CD14-positive monocyte (primary cell): Measurements from ENCODE around the gene BAAT. TPM values are rescaled to one million over a fixed set of nuclear protein-coding genes. Genes with fewer than 3 reads are reported as not detected.

Experiments used
- DNase-seq, 3 donors: peaks; one replicate each; pipeline ENCODE4 v3.0.0-alpha.2; 2011 to 2022
- H2AFZ ChIP-seq: 2 replicates; pipeline ENCODE4 v1.6.0; 2012; ENCODE audit warnings: mild to moderate bottlenecking, low read depth, low read length, inconsistent platforms; ENCODE audit not compliant: insufficient read depth, poor library complexity, severe bottlenecking
- H3K27ac ChIP-seq, 2 donors: 1 replicate in 1 of 2; 2 replicates in 1 of 2; pipeline ENCODE4 v1.5.1; 2012 to 2013; ENCODE audit warnings: low read length in 2 of 2, control low read depth in 1 of 2, inconsistent platforms in 1 of 2, low read depth in 1 of 2, mild to moderate bottlenecking in 1 of 2
- H3K27me3 ChIP-seq, 2 donors: one replicate each; pipeline versions ENCODE4 v1.6.0 to v1.6.1; 2011 to 2013; ENCODE audit warnings: low read length in 2 of 2; ENCODE audit not compliant: control insufficient read depth in 2 of 2, insufficient read depth in 2 of 2
- H3K36me3 ChIP-seq, 2 donors: replicated peaks in 1 of 2; 1 replicate in 1 of 2; 2 replicates in 1 of 2; pipeline versions ENCODE4 v1.5.1 to v1.6.1; 2012 to 2013; ENCODE audit warnings: low read length in 2 of 2, control low read depth in 1 of 2, inconsistent platforms in 1 of 2, mild to moderate bottlenecking in 1 of 2; ENCODE audit not compliant: insufficient read depth in 2 of 2, control insufficient read depth in 1 of 2
- H3K4me1 ChIP-seq, 2 donors: 1 replicate in 1 of 2; 2 replicates in 1 of 2; pipeline versions ENCODE4 v1.5.1 to v1.6.1; 2012 to 2013; ENCODE audit warnings: low read length in 2 of 2, control low read depth in 1 of 2, inconsistent platforms in 1 of 2, mild to moderate bottlenecking in 1 of 2, moderate library complexity in 1 of 2; ENCODE audit not compliant: insufficient read depth in 2 of 2, control insufficient read depth in 1 of 2
- H3K4me2 ChIP-seq: replicated peaks from 2 replicates; pipeline ENCODE3; 2012; ENCODE audit warnings: low read length, moderate library complexity, mild to moderate bottlenecking; ENCODE audit not compliant: poor library complexity, severe bottlenecking; ENCODE audit errors: extremely low read depth
- H3K4me3 ChIP-seq, 3 experiments: fragments of 200-600 bp in 1 of 3; sonication (generic) in 1 of 3; replicated peaks in 1 of 3; 1 replicate in 2 of 3; 2 replicates in 1 of 3; pipeline ENCODE4 v1.5.1; 2011 to 2013; ENCODE audit warnings: low read length in 3 of 3, mild to moderate bottlenecking in 3 of 3, control low read depth in 2 of 3, low read depth in 2 of 3, inconsistent platforms in 1 of 3, moderate library complexity in 1 of 3
- H3K79me2 ChIP-seq: 2 replicates; pipeline ENCODE4 v1.6.0; 2012; ENCODE audit warnings: mild to moderate bottlenecking, control low read depth, inconsistent platforms, low read length, moderate library complexity; ENCODE audit not compliant: insufficient read depth
- H3K9ac ChIP-seq: 2 replicates; pipeline ENCODE4 v1.6.0; 2017; ENCODE audit warnings: low read length, mild to moderate bottlenecking; ENCODE audit not compliant: insufficient read depth, poor library complexity, severe bottlenecking
- H3K9me3 ChIP-seq, 2 donors: replicated peaks in 1 of 2; 1 replicate in 1 of 2; 2 replicates in 1 of 2; pipeline versions ENCODE4 v1.5.1 to v1.6.1; 2012 to 2013; ENCODE audit warnings: low read length in 2 of 2, control low read depth in 1 of 2; ENCODE audit not compliant: control insufficient read depth in 1 of 2, insufficient read depth in 1 of 2
- H4K20me1 ChIP-seq: 2 replicates; pipeline ENCODE4 v1.6.0; 2012; ENCODE audit warnings: mild to moderate bottlenecking, low read length, control low read depth, moderate library complexity; ENCODE audit not compliant: insufficient read depth
- H3K27ac Mint-ChIP-seq, 7 donors: one replicate each; pipeline ENCODE4 v1.8.0; 2020; ENCODE audit warnings: mild to moderate bottlenecking in 7 of 7, mixed read lengths in 7 of 7, moderate library complexity in 6 of 7, inconsistent platforms in 2 of 7
- H3K27me3 Mint-ChIP-seq, 3 donors: one replicate each; pipeline ENCODE4 v1.8.0; 2021 to 2022; ENCODE audit warnings: low read depth in 3 of 3, mild to moderate bottlenecking in 3 of 3, mixed read lengths in 3 of 3, moderate library complexity in 3 of 3, inconsistent platforms in 1 of 3
- H3K36me3 Mint-ChIP-seq, 2 donors: one replicate each; pipeline ENCODE4 v1.8.0; 2020; ENCODE audit warnings: mixed read lengths in 2 of 2, inconsistent platforms in 1 of 2, mild to moderate bottlenecking in 1 of 2
- H3K4me1 Mint-ChIP-seq: one replicate; pipeline ENCODE4 v1.8.0; 2020; ENCODE audit warnings: mild to moderate bottlenecking, mixed read lengths
- H3K4me3 Mint-ChIP-seq, 2 donors: one replicate each; pipeline ENCODE4 v1.8.0; 2020; ENCODE audit warnings: mild to moderate bottlenecking in 2 of 2, mixed read lengths in 2 of 2, moderate library complexity in 1 of 2
- H3K9me3 Mint-ChIP-seq, 7 donors: one replicate each; pipeline ENCODE4 v1.8.0; 2020 to 2022; ENCODE audit warnings: mixed read lengths in 7 of 7, mild to moderate bottlenecking in 6 of 7, moderate library complexity in 6 of 7, inconsistent platforms in 2 of 7
- whole genome bisulfite sequencing: methylation state at CpG from one replicate; pipeline ENCODE4 v1.1.5; 2013; ENCODE audit warnings: missing lambda C conversion rate; ENCODE audit not compliant: insufficient coverage; 5-methylcytosine and 5-hydroxymethylcytosine counted together
- intact Hi-C, 2 donors: fragments of 100-400 bp; cut with micrococcal nuclease; formaldehyde crosslinking; loops; one replicate each; pipeline versions ENCODE4 v1.15.0 to v1.15.1; 2023
- polyA plus RNA-seq, 3 donors: library from polyadenylated mRNA; depleted of rRNA in 1 of 3; unstranded in 2 of 3; stranded (reverse) in 1 of 3; fragments of 300-500 nt in 2 of 3; fragments of >200 nt in 1 of 3; fragmentation: Illumina TruSeq in 2 of 3; gene quantifications; 1 replicate in 2 of 3; 2 replicates in 1 of 3; pipeline ENCODE4 v1.2.3, GENCODE V29; 2012 to 2021
- TF ChIP-seq, protein P1 (sequence below): fragments of 200-600 bp; IDR thresholded peaks from one replicate; pipeline ENCODE4 v1.8.0; 2022; ENCODE audit warnings: antibody characterized with exemption, mild to moderate bottlenecking

Gene BAAT
- polyA plus RNA-seq, 3 donors: not detected

DNA sequence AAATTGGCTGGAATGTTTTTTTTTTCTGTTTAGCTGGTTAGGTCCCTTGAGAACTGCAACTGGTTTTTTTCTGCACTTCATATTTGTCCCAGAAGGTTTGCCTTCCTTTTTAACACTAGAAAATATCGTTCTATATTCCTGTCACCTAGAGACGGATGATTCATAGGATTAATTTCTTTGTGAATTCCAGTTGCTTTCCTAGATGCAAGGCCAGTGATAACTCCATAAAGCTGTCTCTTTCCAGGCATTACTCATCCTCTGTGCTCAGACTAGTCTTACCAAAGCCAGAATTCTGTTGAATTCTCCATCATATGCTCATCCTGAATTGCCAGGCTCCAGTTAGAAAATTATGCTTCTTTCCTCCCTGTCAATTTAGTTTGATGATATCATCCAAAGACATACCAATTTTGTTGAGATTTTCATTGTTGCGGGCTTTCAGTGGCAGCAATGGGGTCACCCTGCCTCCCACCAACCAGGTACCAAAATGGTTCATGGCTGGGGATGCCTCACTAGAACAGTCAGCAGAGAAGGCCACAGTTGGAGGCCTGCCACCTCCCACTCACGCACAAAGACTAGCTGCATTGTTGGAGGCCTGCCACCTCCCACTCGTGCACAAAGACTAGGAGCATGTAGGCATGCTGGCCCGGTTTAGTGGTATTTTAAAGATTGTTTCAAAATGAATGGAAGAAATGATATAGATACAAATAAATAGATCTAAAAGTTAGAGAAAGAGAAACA is 8.5 kb downstream of the BAAT start:
- WGBS: no CpG with 5 or more reads among the region's 6 CpGs
- Mint-ChIP-seq H3K4me3 (no peak overlapping the region), H3K9me3 (peaks cover 4 to 13% (median 6%) of the 10 kb centered on the region in 7 donors), H3K36me3 (no peaks in the 10 kb centered on the region), H3K27me3 (peaks cover 0 to 4% (median 4%) of the 10 kb centered on the region in 3 donors), H3K4me1 (no peaks in the 10 kb centered on the region), H3K27ac (no peak overlapping the region)
- intact Hi-C loops: no loop called here
- TF ChIP-seq, protein P1, sequence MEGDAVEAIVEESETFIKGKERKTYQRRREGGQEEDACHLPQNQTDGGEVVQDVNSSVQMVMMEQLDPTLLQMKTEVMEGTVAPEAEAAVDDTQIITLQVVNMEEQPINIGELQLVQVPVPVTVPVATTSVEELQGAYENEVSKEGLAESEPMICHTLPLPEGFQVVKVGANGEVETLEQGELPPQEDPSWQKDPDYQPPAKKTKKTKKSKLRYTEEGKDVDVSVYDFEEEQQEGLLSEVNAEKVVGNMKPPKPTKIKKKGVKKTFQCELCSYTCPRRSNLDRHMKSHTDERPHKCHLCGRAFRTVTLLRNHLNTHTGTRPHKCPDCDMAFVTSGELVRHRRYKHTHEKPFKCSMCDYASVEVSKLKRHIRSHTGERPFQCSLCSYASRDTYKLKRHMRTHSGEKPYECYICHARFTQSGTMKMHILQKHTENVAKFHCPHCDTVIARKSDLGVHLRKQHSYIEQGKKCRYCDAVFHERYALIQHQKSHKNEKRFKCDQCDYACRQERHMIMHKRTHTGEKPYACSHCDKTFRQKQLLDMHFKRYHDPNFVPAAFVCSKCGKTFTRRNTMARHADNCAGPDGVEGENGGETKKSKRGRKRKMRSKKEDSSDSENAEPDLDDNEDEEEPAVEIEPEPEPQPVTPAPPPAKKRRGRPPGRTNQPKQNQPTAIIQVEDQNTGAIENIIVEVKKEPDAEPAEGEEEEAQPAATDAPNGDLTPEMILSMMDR: no peak
- Histone ChIP-seq H3K4me2 (no peak overlapping the region), H3K36me3 (no peaks in the 10 kb centered on the region), H3K27ac (no peak overlapping the region), H3K79me2 (no peaks in the 10 kb centered on the region), H3K9ac (no peak overlapping the region), H2AFZ (no peak overlapping the region), H4K20me1 (no peaks in the 10 kb centered on the region), H3K9me3 (no peaks in the 10 kb centered on the region), H3K4me1 (no peaks in the 10 kb centered on the region), H3K27me3 (no peaks in the 10 kb centered on the region), H3K4me3 (no peak overlapping the region)
- no peak for DNase-seq

DNA sequence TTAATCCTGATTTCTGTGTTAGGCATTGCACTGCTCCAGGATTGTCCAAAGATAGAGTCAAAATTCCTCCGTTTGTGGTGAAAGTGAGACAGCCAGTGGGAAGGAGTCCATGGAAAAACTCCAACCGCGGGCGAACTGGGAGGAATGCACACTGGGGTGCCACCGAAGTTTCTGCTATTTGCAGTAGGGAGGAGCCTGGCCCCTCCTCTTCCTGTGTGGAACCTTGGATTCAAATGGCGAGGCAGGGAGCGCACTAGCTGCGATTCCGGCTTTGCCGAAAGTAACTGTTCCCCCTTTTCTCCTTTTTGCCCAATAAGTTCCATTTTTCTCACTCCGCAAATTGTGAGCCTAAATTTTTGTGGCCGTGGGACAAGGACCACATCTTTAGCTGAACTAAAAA is 9.3 kb downstream of the BAAT start:
- Histone ChIP-seq H3K9me3 (no peaks in the 10 kb centered on the region), H3K36me3 (no peaks in the 10 kb centered on the region), H3K4me3 (no peak overlapping the region), H4K20me1 (no peaks in the 10 kb centered on the region), H2AFZ (no peak overlapping the region), H3K27me3 (no peaks in the 10 kb centered on the region), H3K4me1 (no peaks in the 10 kb centered on the region), H3K79me2 (no peaks in the 10 kb centered on the region), H3K27ac (no peak overlapping the region), H3K9ac (no peak overlapping the region), H3K4me2 (no peak overlapping the region)
- Mint-ChIP-seq H3K27ac (no peak overlapping the region), H3K9me3 (peaks cover 2 to 10% (median 6%) of the 10 kb centered on the region in 7 donors), H3K4me1 (no peaks in the 10 kb centered on the region), H3K4me3 (no peak overlapping the region), H3K27me3 (peaks cover 0 to 4% (median 4%) of the 10 kb centered on the region in 3 donors), H3K36me3 (no peaks in the 10 kb centered on the region)
- TF ChIP-seq, protein P1: no peak
- no peak for DNase-seq
- 82% methylated on average over 7 of the region's 12 CpGs for WGBS
- intact Hi-C loops: no loop called here
